ENCODE data around the gene UROD.

GRCh38 chr1:44985747-44986359 lies 26.2 kb upstream of the UROD start:
- TF ChIP-seq CTCF (IDR thresholded peaks at IDR 0.05), result no peak
- TF ChIP-seq EZH2 (IDR thresholded peaks at IDR 0.05; ENCODE audit: borderline replicate concordance, insufficient read depth, low read depth, low read length, poor library complexity, severe bottlenecking), result no peak

Measured in B cell (primary cell).